ENCODE data around the gene COX7C.
"Not testable (repeated sequence)": the region's sequence is repeated elsewhere in the genome, so short reads cannot be mapped to it uniquely, and the experiment has no call there.

COX7C gene, protein sequence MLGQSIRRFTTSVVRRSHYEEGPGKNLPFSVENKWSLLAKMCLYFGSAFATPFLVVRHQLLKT

DNA sequence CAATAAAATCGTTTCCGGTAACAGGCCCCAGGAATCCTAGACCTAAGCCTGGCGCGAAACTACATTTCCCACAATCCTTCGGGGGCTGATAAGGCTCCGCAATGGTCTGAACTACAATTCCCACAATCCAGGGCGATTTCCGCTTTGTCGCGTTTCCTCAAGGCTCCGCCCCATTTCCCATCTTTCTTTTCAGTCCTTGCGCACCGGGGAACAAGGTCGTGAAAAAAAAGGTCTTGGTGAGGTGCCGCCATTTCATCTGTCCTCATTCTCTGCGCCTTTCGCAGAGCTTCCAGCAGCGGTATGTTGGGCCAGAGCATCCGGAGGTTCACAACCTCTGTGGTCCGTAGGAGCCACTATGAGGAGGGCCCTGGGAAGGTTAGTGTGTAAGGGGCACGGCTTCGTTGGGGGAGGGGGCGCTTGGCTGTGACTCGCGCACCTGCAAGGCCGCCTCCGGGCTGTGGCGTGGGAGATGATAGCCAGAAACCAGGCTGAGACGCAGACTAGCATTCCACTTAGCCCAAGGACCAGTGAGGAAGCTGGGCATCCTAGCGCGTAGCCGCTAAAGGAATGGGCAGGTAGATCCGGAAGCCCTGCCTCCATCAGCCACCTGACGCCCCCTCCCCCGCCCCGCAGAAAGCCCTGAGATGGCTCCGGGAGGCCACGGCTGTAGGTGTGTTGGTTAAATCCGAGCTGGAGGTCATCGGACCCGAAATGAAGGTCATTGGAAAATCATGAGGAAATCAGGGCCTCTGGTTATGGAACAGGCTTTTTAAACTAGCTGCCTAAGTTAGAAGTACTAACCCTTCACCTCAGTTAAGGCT lies at the start of gene COX7C:
COX7C (plus strand) TSS at position 186 of the 821 bp plus-strand sequence; CDS start at position 301, 115 bp downstream.
- no peak for TF ChIP-seq CTCF (IDR thresholded peaks at IDR 0.05; ENCODE audit: borderline replicate concordance, insufficient read depth, low read depth, low read length)
- peak within 1 kb of the TSS; percentile 98 for H3K4me3 ChIP-seq (ENCODE audit: low read depth, low read length)

- not testable (repeated sequence) for H3K4me3 ChIP-seq (ENCODE audit: low read depth, low read length)
These were observed 48.0 kb upstream of the COX7C start for GRCh38 chr5:86569522-86570426.

DNA sequence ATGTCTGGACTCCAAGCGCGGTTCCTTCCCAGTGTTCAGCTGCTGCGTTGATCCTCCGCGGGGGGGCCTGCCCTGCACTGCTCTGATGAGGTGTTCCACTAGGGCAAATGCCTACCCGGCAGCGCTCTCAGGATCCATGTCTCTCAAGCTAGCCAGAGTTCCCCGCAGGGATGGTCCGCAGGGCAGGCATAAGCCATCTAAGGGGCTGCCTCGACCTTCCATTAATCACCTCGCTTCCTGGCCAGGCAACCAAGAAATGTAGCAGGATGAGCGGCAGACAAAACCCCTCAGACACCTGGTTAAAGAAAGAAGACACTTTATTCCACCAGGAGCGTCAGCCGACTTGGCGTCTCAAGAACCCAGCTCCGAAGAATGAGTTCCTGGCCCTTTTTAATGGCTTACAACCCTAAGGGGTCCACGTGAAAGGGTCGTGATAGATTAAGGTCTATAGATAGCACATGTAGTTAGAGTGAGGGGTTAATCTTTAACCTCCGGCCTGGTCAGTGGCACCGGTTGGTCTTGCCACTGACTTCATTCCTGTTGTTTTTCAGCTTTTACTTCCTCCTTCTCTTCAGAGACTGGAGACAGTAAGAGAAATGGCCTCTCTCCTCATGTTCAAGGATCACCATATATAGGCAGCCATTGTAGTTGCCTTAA lies 47.2 kb upstream of the COX7C start:
- TF ChIP-seq CTCF (IDR thresholded peaks at IDR 0.05; ENCODE audit: borderline replicate concordance, insufficient read depth, low read depth, low read length): no peak
- no peak overlapping the region for H3K4me3 ChIP-seq (ENCODE audit: low read depth, low read length)

- not testable (repeated sequence) for H3K4me3 ChIP-seq (ENCODE audit: low read depth, low read length)
These were observed 46.6 kb upstream of the COX7C start for GRCh38 chr5:86571109-86571508.

DNA sequence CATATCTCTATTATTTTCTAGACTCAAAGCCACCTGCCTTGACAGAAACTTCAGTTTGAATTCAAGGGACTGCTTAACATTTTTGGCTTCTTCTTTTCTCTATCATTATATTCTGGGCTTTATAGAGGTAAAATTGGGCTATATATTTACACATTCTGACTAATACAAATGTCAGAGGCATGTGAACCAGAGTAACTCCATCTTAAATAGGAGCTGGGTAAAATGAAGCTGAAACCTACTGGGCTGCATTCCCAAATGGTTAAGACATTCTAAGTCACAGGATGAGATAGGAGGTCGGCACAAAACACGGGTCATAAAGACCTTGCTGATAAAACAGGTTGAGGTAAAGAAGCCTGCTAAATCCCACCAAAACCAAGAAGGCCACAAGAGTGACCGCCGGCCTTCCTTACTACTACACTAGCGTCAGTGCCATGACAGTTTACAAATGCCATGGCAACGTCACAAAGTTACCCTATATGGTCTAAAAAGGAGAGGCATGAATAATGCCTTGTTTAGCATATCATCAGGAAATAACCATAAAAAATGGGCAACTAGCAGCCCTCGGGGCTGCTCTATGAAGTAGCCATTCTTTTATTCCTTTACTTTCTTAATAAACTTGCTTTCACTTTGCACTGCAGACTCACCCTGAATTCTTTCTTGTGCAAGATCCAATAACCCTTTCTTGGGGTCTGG lies 44.8 kb upstream of the COX7C start:
- H3K4me3 ChIP-seq (ENCODE audit: low read depth, low read length): no peak overlapping the region
- TF ChIP-seq CTCF (IDR thresholded peaks at IDR 0.05; ENCODE audit: borderline replicate concordance, insufficient read depth, low read depth, low read length): no peak

GRCh38 chr5:86579502-86579901 lies 38.2 kb upstream of the COX7C start:
- TF ChIP-seq CTCF (IDR thresholded peaks at IDR 0.05; ENCODE audit: borderline replicate concordance, insufficient read depth, low read depth, low read length): no peak
- H3K4me3 ChIP-seq (ENCODE audit: low read depth, low read length): no peak overlapping the region

GRCh38 chr5:86596476-86596875 lies 21.3 kb upstream of the COX7C start:
- H3K4me3 ChIP-seq (ENCODE audit: low read depth, low read length): no peak overlapping the region

More at GRCh38 chr5:86596476-86596875, 21.3 kb upstream of the COX7C start:
- TF ChIP-seq CTCF (IDR thresholded peaks at IDR 0.05; ENCODE audit: borderline replicate concordance, insufficient read depth, low read depth, low read length): no peak

All from GM12875 (cell line).